ENCODE results near the gene GJD3.

The GJD3 gene

DNA sequence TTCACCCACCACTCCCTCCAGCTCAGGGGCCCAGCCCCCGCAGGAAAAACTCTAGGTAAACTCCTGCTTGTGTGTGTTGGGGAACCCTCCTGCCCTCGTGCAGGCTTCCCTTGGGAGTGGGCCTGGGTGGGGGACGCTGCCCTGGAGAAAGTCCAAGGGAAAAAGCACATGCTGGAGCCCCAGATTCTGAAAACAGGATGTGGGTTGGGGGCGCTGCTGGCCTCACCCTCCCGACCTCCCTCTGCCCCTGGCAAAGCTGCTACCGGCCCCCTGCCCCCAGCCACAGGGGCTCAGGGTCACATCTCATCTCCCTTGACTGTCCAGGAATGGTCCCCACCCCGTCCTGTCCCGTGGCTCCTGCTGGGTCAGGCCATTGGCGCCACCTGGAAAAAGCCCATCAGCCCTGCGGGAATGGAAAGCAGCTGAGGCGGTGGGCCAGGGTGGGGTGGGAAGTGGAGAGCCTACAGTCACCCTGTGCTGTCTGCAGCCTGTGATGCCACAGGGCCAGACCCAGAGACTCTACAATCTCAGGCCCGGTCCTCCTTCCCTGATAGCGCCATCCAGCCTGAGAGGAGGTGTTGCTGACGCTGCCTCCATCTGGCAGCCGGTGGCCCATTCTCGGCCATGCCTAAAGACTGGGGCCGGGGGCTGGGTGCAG, 2.5 kb upstream of the GJD3 start:
- DNase-seq: no peak

- no peak for DNase-seq
These were observed 1.7 kb upstream of the GJD3 start for GRCh38 chr17:40366076-40366860.

- no peak for DNase-seq
These were observed 369 bp upstream of the GJD3 start for GRCh38 chr17:40364906-40365305.

GRCh38 chr17:40363111-40363827, 1.3 kb downstream of the GJD3 start:
- peak; percentile 12 for DNase-seq

GRCh38 chr17:40362696-40363110, 1.8 kb downstream of the GJD3 start:
- DNase-seq: peak; percentile 78

DNA sequence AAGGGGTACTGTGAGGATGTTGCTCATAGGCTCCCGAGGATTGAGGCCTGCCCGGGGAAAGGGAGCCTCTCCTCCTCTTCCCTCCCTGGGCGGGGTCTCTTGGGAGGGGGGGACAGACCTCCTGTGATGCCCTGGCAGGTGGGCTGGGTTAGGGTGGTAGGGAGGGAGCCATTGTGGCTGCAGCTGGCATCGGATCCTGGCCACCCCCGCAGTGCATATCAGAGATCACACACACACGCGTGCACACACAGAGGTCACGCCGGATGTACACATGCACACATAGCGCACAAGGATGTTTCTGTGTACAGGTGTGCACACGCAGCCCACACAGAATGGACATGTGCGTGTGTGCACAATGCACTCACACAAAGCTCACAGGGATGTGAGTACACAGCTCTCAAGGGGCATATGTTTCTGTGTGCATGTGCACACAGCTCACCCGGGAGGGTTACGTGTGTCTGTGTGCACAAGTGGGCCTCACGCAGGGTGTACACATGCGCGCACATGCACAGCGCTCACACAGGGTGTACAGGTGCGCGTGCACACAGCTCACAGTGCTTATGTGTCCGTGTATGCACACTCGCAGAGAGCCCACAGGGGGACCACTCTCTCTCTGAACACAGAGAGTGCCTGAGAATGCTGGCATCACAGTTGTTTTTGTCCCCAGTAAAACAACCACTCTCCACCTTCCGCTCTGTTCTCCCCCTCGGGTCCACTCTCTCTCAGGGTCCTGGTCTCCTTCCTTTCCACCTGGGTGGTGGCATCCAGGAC, 2.4 kb downstream of the GJD3 start:
- DNase-seq: no peak

DNA sequence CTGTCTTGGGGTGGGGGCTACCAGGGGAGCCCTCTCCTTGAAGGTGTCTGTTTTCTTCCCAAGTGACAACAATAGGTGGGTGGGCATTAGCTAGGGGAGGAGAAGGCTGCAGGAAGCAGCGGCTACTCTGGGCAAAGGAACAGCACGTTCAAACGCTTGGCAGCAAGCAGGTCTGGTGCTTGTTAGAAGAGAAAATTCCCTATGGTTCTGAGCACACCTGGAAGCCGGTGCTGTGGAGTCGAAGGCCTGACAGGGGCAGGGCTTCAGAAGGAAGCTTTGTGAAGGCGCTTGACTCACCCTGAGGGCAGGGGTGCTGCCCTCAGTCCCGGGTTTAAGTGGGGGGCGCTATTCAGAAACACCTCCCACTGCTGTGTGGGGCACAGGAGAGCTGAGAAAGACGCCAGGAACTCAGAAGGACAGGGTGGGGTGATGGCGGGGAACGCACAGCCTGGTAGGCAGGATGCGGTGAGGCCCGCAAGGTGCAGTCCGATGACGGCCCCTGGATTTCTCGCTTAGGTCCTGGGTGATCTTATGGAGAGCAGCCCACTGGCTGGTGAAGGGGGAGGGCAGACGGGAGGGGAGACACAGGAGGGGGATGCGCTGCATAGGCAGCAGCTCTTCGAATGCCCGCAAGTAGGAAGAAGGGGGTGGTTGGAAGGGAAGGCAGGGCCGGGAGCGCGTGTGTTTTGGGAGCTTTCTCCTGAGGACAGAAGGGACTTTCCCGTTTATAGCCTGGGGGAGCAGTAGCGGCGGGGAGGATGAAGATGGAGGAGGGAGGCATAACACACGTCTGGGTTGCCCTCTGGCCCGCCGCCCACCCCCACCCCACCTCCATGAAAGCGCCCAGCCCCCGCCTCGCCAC, 3.2 kb downstream of the GJD3 start:
- no peak for DNase-seq

DNA sequence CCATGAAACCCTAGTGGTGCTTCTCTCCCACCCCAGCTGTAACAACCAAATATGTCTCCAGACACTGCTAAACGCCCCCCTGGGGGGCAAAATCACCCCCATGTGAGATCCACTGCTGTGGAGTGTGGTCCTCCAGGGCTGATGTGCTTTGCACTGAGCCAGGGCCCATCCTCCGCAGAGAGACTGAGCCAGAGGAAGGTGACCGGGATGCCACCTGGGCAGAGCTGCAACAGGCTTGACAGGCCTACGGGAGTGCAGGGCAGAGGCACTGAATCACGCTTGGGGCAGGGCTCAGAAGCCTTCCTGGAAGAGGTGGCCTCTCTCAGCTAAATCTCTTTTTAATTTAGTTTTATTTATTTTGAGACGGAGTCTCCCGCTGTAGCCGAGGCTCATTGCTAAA, 4.4 kb downstream of the GJD3 start:
- no peak for DNase-seq

- DNase-seq: peak; percentile 80
These were observed 6.1 kb downstream of the GJD3 start for GRCh38 chr17:40358323-40359038.

GRCh38 chr17:40356990-40357881, 7.3 kb downstream of the GJD3 start:
- DNase-seq: no peak

DNA sequence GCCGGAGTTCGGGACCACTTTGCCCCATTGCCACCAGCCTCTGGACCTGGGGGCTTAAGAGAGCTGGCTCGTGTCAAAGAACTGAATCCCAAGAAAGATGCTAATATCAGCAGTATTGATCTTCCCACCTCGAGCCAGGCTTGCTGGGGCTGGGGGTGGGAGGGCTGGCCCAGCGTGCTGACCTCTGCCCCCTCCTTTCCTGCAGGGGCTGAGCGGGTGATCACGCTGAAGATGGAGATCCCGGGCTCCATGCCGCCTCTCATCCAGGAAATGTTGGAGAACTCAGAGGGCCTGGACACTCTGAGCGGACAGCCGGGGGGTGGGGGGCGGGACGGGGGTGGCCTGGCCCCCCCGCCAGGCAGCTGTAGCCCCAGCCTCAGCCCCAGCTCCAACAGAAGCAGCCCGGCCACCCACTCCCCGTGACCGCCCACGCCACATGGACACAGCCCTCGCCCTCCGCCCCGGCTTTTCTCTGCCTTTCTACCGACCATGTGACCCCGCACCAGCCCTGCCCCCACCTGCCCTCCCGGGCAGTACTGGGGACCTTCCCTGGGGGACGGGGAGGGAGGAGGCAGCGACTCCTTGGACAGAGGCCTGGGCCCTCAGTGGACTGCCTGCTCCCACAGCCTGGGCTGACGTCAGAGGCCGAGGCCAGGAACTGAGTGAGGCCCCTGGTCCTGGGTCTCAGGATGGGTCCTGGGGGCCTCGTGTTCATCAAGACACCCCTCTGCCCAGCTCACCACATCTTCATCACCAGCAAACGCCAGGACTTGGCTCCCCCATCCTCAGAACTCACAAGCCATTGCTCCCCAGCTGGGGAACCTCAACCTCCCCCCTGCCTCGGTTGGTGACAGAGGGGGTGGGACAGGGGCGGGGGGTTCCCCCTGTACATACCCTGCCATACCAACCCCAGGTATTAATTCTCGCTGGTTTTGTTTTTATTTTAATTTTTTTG, 8.5 kb downstream of the GJD3 start:
- DNase-seq: no peak

DNA sequence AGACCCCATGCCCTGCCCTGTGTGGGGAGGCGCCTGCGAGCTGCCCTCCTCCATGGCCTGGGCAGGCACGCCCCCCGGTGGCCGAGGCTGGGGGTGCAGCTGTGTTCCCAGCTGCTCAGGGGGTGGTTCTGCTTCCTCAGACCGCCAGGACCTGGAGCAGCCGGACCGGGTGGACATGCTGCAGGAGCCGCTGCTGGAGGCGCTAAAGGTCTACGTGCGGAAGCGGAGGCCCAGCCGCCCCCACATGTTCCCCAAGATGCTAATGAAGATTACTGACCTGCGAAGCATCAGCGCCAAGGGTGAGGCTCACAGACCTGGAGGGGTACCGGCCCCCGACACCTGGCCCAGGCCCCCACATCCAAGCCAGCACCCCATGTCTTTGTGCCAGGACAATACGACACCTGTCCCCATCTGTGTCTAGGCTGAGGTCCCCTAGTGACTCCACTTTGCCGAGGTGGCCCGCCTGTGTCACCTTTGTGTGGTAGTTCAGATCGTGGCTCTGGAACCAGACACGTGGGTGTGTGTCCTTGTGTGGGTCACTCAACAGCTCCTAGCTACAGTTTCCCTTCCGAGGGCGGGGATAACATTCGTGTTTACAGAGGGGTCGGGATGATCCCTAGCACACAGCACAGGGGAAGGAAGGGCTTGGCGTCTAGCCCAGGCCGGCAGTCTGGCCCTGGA, 9.3 kb downstream of the GJD3 start:
- peak; percentile 27 for DNase-seq

- DNase-seq: no peak
These were observed 10.1 kb downstream of the GJD3 start for GRCh38 chr17:40354221-40355122.

DNA sequence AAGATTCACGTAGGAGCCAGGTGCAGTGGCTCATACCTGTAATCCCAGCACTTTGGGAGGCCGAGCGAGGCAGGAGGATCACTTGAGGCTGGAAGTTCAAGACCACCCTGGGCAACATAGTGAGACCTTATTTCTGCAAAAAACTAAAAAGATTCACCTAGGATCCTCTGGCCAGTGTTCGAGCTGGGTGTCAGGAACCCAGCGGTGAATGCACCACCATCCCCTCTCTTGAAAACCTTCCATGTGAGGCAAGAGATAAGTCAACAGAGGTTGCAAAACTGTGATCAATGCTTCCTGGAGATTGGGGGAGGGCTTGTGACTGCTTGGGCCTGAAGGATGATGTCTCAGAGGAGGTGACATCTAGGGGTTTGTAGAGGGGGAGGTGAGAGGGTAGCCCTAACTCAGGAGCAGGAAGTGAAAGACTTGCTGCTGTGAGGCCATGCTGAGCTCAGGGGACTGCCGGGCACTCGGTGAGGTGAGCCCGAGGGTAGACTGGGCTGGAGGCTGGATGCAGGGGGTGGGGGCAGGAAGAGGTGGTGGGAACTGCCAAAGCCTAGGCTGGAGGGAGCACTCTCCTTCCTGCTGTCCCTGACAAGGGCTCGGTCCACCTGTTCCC, 11.7 kb downstream of the GJD3 start:
- peak; percentile 92 for DNase-seq

GRCh38 chr17:40352237-40352778, 12.2 kb downstream of the GJD3 start:
- DNase-seq: no peak
